GM19438 (cell line): ENCODE data around the gene ACVR1.
"Not testable (repeated sequence)": the region's sequence is repeated elsewhere in the genome, so short reads cannot be mapped to it uniquely, and the experiment has no call there.

Experiments
- ATAC-seq: cut with Tn5 transposase; IDR thresholded peaks from one replicate; pipeline ENCODE4 v1.9.1; 2021; ENCODE audit warnings: low read depth; ENCODE audit not compliant: unreplicated experiment

Gene ACVR1

GRCh38 chr2:157771234-157771633 lies 104.9 kb downstream of the ACVR1 start:
- ATAC-seq = no peak

GRCh38 chr2:157769856-157770255 lies 106.3 kb downstream of the ACVR1 start:
- no peak for ATAC-seq

- ATAC-seq = no peak
Observed at GRCh38 chr2:157764386-157764785, 111.7 kb downstream of the ACVR1 start.

- no peak for ATAC-seq
Observed at GRCh38 chr2:157761520-157761919, 114.6 kb downstream of the ACVR1 start.

GRCh38 chr2:157760949-157761348 lies 115.2 kb downstream of the ACVR1 start:
- ATAC-seq = no peak

- ATAC-seq = no peak
Observed at GRCh38 chr2:157759855-157760254, 116.3 kb downstream of the ACVR1 start.

- no peak for ATAC-seq
Observed at GRCh38 chr2:157758586-157758985, 117.5 kb downstream of the ACVR1 start.

- no peak for ATAC-seq
Observed at GRCh38 chr2:157757500-157757899, 118.6 kb downstream of the ACVR1 start.

- ATAC-seq = not testable (repeated sequence)
Observed at GRCh38 chr2:157756447-157756846, 119.7 kb downstream of the ACVR1 start.

GRCh38 chr2:157751462-157752058 lies 124.6 kb downstream of the ACVR1 start:
- ATAC-seq = peak; percentile 70

GRCh38 chr2:157749684-157750083 lies 126.4 kb downstream of the ACVR1 start:
- no peak for ATAC-seq

- no peak for ATAC-seq
Observed at GRCh38 chr2:157748371-157749142, 127.6 kb downstream of the ACVR1 start.

- no peak for ATAC-seq
Observed at GRCh38 chr2:157747695-157748370, 128.3 kb downstream of the ACVR1 start.

GRCh38 chr2:157747280-157747679 lies 128.8 kb downstream of the ACVR1 start:
- no peak for ATAC-seq

- no peak for ATAC-seq
Observed at GRCh38 chr2:157746234-157746950, 129.7 kb downstream of the ACVR1 start.

- no peak for ATAC-seq
Observed at GRCh38 chr2:157744571-157745076, 131.5 kb downstream of the ACVR1 start.

GRCh38 chr2:157743051-157743450 lies 133.1 kb downstream of the ACVR1 start:
- peak; percentile 61 for ATAC-seq

GRCh38 chr2:157741819-157742484 lies 134.2 kb downstream of the ACVR1 start:
- ATAC-seq = no peak

GRCh38 chr2:157737656-157738055 lies 138.5 kb downstream of the ACVR1 start:
- no peak for ATAC-seq

GRCh38 chr2:157735532-157735931 lies 140.6 kb downstream of the ACVR1 start:
- ATAC-seq = peak; percentile 65
